Activated naive CD4-positive, alpha-beta T cell treated with anti-CD3 and anti-CD28 coated beads, Interleukin-2, amount 50 U/mL, for 72 hours (primary cell): ENCODE measurements around the gene HEXA. TPM values are rescaled to one million over a fixed set of nuclear protein-coding genes. Genes with fewer than 3 reads are reported as not detected.
A peak's percentile ranks its signal among the peaks of the same experiment; 100 is the strongest.

Experiments used
- ATAC-seq, 2 donors: fragments of 150-1000 bp; cut with Tn5 transposase; 2 replicates each; pipeline ENCODE4 v1.10.0; 2021; ENCODE audit warnings: mild to moderate bottlenecking in 2 of 2, moderate library complexity in 2 of 2
- DNase-seq, 2 donors: peaks; one replicate each; pipeline ENCODE4 v3.0.0; 2021 to 2022; ENCODE audit warnings: low spot score in 2 of 2
- H3K27ac Mint-ChIP-seq, 2 donors: one replicate each; pipeline ENCODE4 v1.8.0; 2022; ENCODE audit warnings: mild to moderate bottlenecking in 2 of 2, mixed read lengths in 2 of 2
- H3K36me3 Mint-ChIP-seq, 2 donors: one replicate each; pipeline ENCODE4 v1.8.0; 2022; ENCODE audit warnings: mixed read lengths in 2 of 2
- H3K9me3 Mint-ChIP-seq, 2 donors: one replicate each; pipeline ENCODE4 v1.8.0; 2022; ENCODE audit warnings: mixed read lengths in 2 of 2
- total RNA-seq, 2 donors: library from RNA; stranded (reverse); gene quantifications; one replicate each; pipeline ENCODE4 v1.2.3, GENCODE V29; 2022

The HEXA gene
- total RNA-seq, 2 donors from 2014 or later, result 57.3 to 75.0 TPM

DNA sequence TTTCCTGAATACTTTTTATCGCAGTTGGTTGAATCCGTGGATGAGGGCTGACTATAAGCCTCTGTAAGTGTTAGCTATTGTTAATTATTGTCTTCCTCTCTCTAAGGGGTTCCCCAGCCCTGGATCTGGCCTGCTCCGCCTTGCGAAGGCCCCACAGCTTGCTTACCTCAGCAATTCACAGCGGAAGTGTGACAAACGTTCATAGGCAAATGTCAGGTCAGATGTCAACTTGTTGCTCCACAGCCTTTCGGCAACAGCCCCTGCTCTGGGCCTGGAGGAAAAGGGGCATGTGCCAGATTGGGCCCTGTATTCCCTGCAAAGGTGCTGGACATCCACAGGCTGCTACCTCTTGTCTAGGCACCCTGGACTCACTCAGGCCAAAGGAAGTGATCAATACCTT lies 30.5 kb downstream of the HEXA start:
- peaks cover 0 to 6% of the 10 kb centered on the region in 2 donors for H3K36me3 Mint-ChIP-seq
- ATAC-seq, result no peak
- H3K27ac Mint-ChIP-seq, result no peak overlapping the region
- DNase-seq, result no peak
- no peaks in the 10 kb centered on the region for H3K9me3 Mint-ChIP-seq

GRCh38 chr15:72344602-72345001 lies 31.2 kb downstream of the HEXA start:
- no peak overlapping the region for H3K27ac Mint-ChIP-seq
- no peak for ATAC-seq
- peaks cover 0 to 6% of the 10 kb centered on the region in 2 donors for H3K36me3 Mint-ChIP-seq
- no peaks in the 10 kb centered on the region for H3K9me3 Mint-ChIP-seq
- no peak for DNase-seq

- peak in 1 of 2 donors; percentile 49 for ATAC-seq
Measured at GRCh38 chr15:72342385-72342784, 33.4 kb downstream of the HEXA start.

DNA sequence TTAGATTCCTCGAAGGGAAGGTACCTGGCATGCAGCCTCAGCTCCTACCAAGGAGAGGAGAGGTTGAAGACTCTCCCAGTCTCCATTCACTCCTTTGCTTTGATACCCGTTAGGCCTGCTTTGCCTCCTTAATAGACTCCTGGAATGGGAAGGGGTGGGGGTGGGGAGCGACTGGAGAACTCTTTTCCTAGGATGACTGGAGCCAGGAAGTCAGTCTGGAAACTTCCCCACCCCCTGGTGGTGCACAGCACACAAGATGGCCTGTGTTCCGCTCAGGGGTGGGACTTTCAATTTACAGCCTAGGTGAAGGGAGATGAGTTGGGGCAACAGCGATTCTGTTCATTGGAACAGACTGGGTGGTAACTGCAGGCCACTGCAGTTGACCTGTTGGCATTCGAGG lies 34.5 kb downstream of the HEXA start:
- no peak for DNase-seq
- Mint-ChIP-seq H3K9me3 (no peaks in the 10 kb centered on the region), H3K36me3 (no peaks in the 10 kb centered on the region), H3K27ac (peak overlapping the region in 1 of 2 donors; percentile 48)
- no peak for ATAC-seq

More at GRCh38 chr15:72342385-72342784, 33.4 kb downstream of the HEXA start:
- Mint-ChIP-seq H3K27ac (no peak overlapping the region), H3K36me3 (no peaks in the 10 kb centered on the region), H3K9me3 (no peaks in the 10 kb centered on the region)
- DNase-seq, result peak in 1 of 2 donors; percentile 24

GRCh38 chr15:72340366-72340765 lies 35.4 kb downstream of the HEXA start:
- no peaks in the 10 kb centered on the region for H3K9me3 Mint-ChIP-seq
- H3K27ac Mint-ChIP-seq, result no peak overlapping the region
- DNase-seq (no peak), ATAC-seq (no peak)
- H3K36me3 Mint-ChIP-seq, result no peaks in the 10 kb centered on the region

DNA sequence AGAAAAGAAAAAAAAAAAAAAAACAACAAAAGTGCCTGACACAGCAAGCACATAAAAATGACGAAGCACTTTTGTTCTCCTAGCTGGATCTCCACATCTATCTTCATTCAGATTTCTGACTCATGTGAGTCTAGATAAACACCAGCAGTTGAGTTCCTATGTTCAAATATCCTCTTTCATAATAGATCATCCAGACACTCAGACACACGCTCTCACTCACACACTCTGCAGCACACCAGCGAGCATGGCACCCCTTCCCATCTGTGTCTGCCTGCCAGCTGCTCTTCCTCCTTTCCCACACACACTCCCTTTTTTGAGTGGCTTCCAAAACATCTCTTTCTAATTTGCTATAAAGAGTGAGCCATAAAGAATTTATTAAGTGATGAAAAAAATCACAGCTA lies 36.0 kb downstream of the HEXA start:
- Mint-ChIP-seq H3K36me3 (no peaks in the 10 kb centered on the region), H3K9me3 (no peaks in the 10 kb centered on the region), H3K27ac (peak overlapping the region in 1 of 2 donors; percentile 37)
- no peak for DNase-seq
- ATAC-seq, result no peak

GRCh38 chr15:72338617-72339321 lies 37.0 kb downstream of the HEXA start:
- DNase-seq (no peak), ATAC-seq (no peak)
- Mint-ChIP-seq H3K27ac (no peak overlapping the region), H3K9me3 (no peaks in the 10 kb centered on the region), H3K36me3 (no peaks in the 10 kb centered on the region)

DNA sequence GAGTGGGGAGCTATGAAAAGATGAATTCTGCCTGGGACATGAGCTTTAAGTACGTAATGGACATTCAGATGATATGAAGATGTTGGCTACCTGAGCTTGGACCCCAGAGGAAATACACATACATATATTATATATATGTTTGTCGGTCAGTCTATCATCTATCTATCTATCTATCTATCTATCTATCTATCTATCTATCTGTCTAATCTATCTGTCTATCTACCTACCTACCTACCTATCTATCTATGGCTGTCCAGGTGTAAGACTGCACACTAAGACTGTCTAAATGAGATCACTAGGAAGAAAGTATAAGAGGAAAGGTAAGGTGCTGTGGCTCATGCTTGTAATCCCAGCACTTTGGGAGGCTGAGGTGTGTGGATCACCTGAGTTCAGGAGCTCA lies 37.7 kb downstream of the HEXA start:
- no peaks in the 10 kb centered on the region for H3K36me3 Mint-ChIP-seq
- no peak for DNase-seq
- H3K9me3 Mint-ChIP-seq, result no peaks in the 10 kb centered on the region
- H3K27ac Mint-ChIP-seq, result no peak overlapping the region
- no peak for ATAC-seq

DNA sequence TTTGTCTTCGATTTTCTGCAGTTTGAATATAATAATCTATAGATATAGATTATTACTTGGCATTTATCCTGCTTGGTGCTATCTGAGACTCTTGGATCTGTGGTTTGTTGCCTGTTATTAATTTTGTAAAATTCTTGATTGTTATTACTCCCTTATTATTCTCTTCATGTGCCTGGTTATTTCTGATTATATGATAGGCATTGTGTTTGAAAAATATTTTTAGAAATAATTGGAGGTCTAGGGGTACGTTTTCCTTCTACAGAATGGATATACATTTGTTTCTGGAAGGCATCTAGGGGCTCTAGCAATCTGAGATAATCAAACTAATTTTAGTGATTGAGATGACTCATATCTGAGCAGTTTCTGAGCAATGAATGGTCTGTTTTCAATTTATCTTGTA lies 41.0 kb downstream of the HEXA start:
- DNase-seq (no peak), ATAC-seq (no peak)
- no peaks in the 10 kb centered on the region for H3K36me3 Mint-ChIP-seq
- no peaks in the 10 kb centered on the region for H3K9me3 Mint-ChIP-seq
- no peak overlapping the region for H3K27ac Mint-ChIP-seq

DNA sequence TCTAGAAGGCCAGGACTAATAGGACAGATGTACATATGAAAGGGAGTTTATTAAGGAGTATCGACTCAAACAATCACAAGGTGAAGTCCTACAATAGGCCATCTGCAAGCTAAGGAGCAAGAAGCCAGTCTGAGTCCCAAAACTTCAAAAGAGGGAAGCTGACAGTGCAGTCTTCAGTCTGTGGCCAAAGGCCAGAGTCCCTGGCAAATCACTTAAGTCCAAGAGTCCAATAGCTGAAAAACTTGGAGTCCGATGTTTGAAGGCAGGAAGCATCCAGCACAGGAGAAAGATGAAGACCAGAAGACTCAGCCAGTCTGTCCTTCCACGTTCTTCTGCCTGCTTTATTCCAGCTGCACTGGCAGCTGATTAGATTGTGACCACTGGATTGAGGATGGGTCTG lies 44.8 kb downstream of the HEXA start:
- Mint-ChIP-seq H3K9me3 (no peaks in the 10 kb centered on the region), H3K36me3 (peaks cover 0 to 13% of the 10 kb centered on the region in 2 donors), H3K27ac (no peak overlapping the region)
- no peak for ATAC-seq
- DNase-seq, result no peak

DNA sequence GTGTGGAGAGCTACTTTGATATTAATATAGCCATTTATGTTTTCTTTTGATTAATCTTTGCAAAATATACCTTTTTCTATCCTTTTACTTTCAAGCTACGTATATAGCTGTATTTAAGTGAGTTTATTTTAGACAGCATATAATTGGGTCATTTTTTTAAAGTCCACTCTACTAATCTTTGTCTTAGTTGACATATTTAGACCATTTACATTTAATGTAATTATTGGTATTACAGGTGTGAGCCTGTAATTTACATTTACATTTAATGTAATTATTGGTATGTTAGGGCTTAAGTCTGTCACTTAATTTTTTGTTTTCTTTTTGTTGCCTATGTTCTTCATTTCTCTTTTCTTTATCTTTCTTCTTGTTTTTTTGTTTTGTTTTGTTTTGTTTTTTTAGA lies 52.1 kb downstream of the HEXA start:
- H3K9me3 Mint-ChIP-seq, result peaks cover 0 to 5% of the 10 kb centered on the region in 2 donors
- H3K36me3 Mint-ChIP-seq, result peaks cover 17 to 24% of the 10 kb centered on the region in 2 donors
- no peak for DNase-seq
- H3K27ac Mint-ChIP-seq, result no peak overlapping the region
- ATAC-seq, result no peak

GRCh38 chr15:72319985-72320671 lies 55.7 kb downstream of the HEXA start, which contains the start of gene CELF6:
CELF6 (minus strand) TSS chr15:72320157; CDS start chr15:72319874, 283 bp downstream.
- ATAC-seq, result peak; percentile 82 to 90
- DNase-seq, result peak; percentile 64 to 70
- Mint-ChIP-seq H3K36me3 (peaks cover 11 to 20% of the 10 kb centered on the region in 2 donors), H3K27ac (peak within 1 kb of the TSS; percentile 49 to 73), H3K9me3 (peaks cover 0 to 5% of the 10 kb centered on the region in 2 donors)

- DNase-seq (peak in 1 of 2 donors; percentile 67), ATAC-seq (peak; percentile 57 to 64)
- H3K9me3 Mint-ChIP-seq, result peaks cover 0 to 2% of the 10 kb centered on the region in 2 donors
- H3K27ac Mint-ChIP-seq, result peak overlapping the region in 1 of 2 donors; percentile 49
- peaks cover 7 to 17% of the 10 kb centered on the region in 2 donors for H3K36me3 Mint-ChIP-seq
Measured at GRCh38 chr15:72319360-72319984, 56.3 kb downstream of the HEXA start.

DNA sequence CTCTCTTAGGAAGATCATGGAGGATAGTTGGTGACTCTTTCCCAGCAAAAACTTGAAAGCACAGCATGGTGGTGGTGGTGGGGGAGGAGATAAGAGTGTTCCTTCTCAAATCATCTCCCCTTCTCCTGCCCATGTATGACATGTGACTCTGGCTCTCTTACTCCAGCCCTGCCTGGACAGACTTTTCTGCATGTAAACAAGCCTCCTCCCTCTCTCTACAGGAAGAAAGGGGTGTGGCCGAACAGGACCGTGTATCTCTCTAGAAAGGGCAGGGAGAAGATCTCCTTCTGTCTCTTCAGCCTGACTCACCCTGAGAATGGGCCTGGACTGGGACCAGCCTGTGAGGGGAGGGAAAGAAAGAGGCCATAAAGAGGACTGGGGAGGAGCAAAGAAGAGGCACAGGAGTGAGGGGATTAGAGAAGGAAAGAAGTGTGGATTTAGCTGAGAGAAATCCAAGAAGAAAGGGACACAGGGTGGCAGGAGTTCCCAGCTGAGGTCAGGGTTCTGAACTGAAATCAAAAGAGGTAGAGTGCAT lies 57.3 kb downstream of the HEXA start:
- ATAC-seq, result no peak
- Mint-ChIP-seq H3K9me3 (no peaks in the 10 kb centered on the region), H3K27ac (peak overlapping the region in 1 of 2 donors; percentile 49)

GRCh38 chr15:72315706-72316370 lies 60.0 kb downstream of the HEXA start:
- peaks cover 0 to 9% of the 10 kb centered on the region in 2 donors for H3K36me3 Mint-ChIP-seq
- no peak for DNase-seq

More for the DNA sequence above, 57.3 kb downstream of the HEXA start:
- no peak for DNase-seq
- peaks cover 0 to 9% of the 10 kb centered on the region in 2 donors for H3K36me3 Mint-ChIP-seq

DNA sequence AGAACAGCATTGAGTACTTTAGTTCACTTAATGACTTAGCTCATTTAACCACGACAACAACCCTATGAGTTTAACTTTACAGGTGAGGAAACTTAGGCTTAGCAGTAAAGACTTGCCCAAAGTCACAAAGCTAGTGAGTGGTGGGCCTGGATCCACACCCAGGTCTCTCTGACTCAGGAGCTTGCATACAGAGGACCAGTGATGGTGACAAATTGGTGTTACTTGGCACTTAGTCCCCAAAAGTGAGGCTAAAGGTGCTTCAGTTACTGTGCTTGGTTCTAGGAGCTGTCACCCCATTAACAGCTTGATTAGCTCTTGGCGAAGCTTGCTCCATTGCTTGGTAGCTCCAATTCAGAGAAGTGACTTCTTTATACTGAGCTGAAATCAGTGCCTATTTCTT lies 61.9 kb downstream of the HEXA start:
- DNase-seq, result no peak
- Mint-ChIP-seq H3K36me3 (peaks cover 0 to 4% of the 10 kb centered on the region in 2 donors), H3K9me3 (no peaks in the 10 kb centered on the region), H3K27ac (no peak overlapping the region)
- ATAC-seq, result no peak

More at GRCh38 chr15:72315706-72316370, 60.0 kb downstream of the HEXA start:
- Mint-ChIP-seq H3K27ac (no peak overlapping the region), H3K9me3 (no peaks in the 10 kb centered on the region)
- no peak for ATAC-seq
